ENCODE results near the gene CCSAP. TPM values are rescaled to one million over a fixed set of nuclear protein-coding genes. Genes with fewer than 3 reads are reported as not detected.

The CCSAP gene
- total RNA-seq, 1 experiment from 2014 or later = 8.6 TPM

GRCh38 chr1:229371624-229372023, 28.8 kb upstream of the CCSAP start:
- Mint-ChIP-seq H3K9me3 (no peaks in the 10 kb centered on the region), H3K27ac (no peak overlapping the region), H3K4me1 (no peaks in the 10 kb centered on the region), H3K36me3 (no peaks in the 10 kb centered on the region), H3K4me3 (no peak overlapping the region), H3K27me3 (ENCODE audit: low read depth) (no peaks in the 10 kb centered on the region; the same call in 1 of the 2 replicates)
- CTCF ChIA-PET = interaction anchor here (0.6 kb wide), 1 partner anchor 59 kb away, joined by 3 read pairs; no protein-coding TSS in a partner anchor
- POLR2A ChIA-PET = no interaction called here
- DNase-seq (ENCODE audit: low spot score) (no peak), ATAC-seq (no peak)
- TF ChIP-seq CREM (CRISPR knock-in tag; IDR thresholded peaks at IDR 0.05) (no peak), EMX1 (CRISPR knock-in tag; IDR thresholded peaks at IDR 0.05) (no peak), ZNF219 (CRISPR knock-in tag; IDR thresholded peaks at IDR 0.05; ENCODE audit: borderline replicate concordance) (no peak), ZNF532 (CRISPR knock-in tag; IDR thresholded peaks at IDR 0.05; ENCODE audit: borderline replicate concordance) (no peak), NR3C1 (CRISPR knock-in tag; conservative IDR thresholded peaks at IDR 0.05; ENCODE audit: low read depth) (no peak), ETV6 (CRISPR knock-in tag; IDR thresholded peaks at IDR 0.05) (no peak)

GRCh38 chr1:229370601-229371021, 27.8 kb upstream of the CCSAP start:
- H3K27ac Mint-ChIP-seq = no peak overlapping the region
- ATAC-seq (no peak), DNase-seq (ENCODE audit: low spot score) (no peak)
- H3K36me3 Mint-ChIP-seq = no peaks in the 10 kb centered on the region
- no peaks in the 10 kb centered on the region for H3K4me1 Mint-ChIP-seq
- no peaks in the 10 kb centered on the region; the same call in 1 of the 2 replicates for H3K27me3 Mint-ChIP-seq (ENCODE audit: low read depth)
- H3K9me3 Mint-ChIP-seq = peaks cover 6% of the 10 kb centered on the region
- POLR2A ChIA-PET = no interaction called here
- CTCF ChIA-PET = no interaction called here
- TF ChIP-seq MLX (CRISPR knock-in tag; IDR thresholded peaks at IDR 0.05) (no peak), ZNF396 (CRISPR knock-in tag; IDR thresholded peaks at IDR 0.05; ENCODE audit: borderline replicate concordance) (no peak), OVOL2 (CRISPR knock-in tag; IDR thresholded peaks at IDR 0.05; ENCODE audit: borderline replicate concordance) (no peak), ERG (CRISPR knock-in tag; IDR thresholded peaks at IDR 0.05) (no peak), ATF6 (CRISPR knock-in tag; IDR thresholded peaks at IDR 0.05) (no peak), TCF7 (CRISPR knock-in tag; IDR thresholded peaks at IDR 0.05; ENCODE audit: low read depth) (no peak), USF1 (CRISPR knock-in tag; IDR thresholded peaks at IDR 0.05) (no peak), ZBTB21 (CRISPR knock-in tag; IDR thresholded peaks at IDR 0.05; ENCODE audit: borderline replicate concordance) (no peak), PRRX2 (CRISPR knock-in tag; IDR thresholded peaks at IDR 0.05) (no peak), GTF2I (CRISPR knock-in tag; conservative IDR thresholded peaks at IDR 0.05) (no peak)
- H3K4me3 Mint-ChIP-seq = no peak overlapping the region
